C4-2B (cell line): ENCODE results near the gene FCRL5.

ENCODE experiments used
- CTCF ChIP-seq: fragments of 450-650 bp; conservative IDR thresholded peaks from 2 replicates; pipeline ENCODE4 v1.5.1; 2017; ENCODE audit warnings: mild to moderate bottlenecking
- ZFX ChIP-seq: fragments of 450-650 bp; IDR thresholded peaks from 2 replicates; pipeline ENCODE4 v1.6.1; 2017

- TF ChIP-seq CTCF (peak; percentile 86), ZFX (no peak)
Observed at GRCh38 chr1:157580179-157580827, 28.0 kb upstream of the FCRL5 start.
